ENCODE data around the gene FUT7.

FUT7 gene

DNA sequence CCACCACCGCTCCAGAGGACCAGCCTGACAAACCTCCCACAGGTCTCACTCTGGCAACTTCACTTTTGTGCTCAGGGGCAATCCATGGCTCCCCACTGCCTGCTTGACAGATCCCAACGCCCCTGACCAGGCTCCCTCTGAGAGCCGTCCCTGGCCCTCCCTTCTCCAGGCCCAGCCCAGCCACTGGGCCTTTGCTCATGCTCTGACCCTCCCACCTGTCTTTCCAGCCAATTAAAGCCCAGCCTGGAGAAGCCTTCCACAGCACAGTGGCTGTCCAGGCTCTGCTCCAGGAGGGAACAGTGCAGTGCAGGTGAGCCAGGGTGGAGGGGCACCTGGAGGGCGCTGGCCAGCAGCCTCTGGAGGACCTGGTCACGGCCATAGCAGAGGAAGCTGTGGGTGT is 18.7 kb upstream of the FUT7 start:
- no peak for DNase-seq (ENCODE audit: extremely low read depth in 1 of 2, low read depth in 1 of 2)

DNA sequence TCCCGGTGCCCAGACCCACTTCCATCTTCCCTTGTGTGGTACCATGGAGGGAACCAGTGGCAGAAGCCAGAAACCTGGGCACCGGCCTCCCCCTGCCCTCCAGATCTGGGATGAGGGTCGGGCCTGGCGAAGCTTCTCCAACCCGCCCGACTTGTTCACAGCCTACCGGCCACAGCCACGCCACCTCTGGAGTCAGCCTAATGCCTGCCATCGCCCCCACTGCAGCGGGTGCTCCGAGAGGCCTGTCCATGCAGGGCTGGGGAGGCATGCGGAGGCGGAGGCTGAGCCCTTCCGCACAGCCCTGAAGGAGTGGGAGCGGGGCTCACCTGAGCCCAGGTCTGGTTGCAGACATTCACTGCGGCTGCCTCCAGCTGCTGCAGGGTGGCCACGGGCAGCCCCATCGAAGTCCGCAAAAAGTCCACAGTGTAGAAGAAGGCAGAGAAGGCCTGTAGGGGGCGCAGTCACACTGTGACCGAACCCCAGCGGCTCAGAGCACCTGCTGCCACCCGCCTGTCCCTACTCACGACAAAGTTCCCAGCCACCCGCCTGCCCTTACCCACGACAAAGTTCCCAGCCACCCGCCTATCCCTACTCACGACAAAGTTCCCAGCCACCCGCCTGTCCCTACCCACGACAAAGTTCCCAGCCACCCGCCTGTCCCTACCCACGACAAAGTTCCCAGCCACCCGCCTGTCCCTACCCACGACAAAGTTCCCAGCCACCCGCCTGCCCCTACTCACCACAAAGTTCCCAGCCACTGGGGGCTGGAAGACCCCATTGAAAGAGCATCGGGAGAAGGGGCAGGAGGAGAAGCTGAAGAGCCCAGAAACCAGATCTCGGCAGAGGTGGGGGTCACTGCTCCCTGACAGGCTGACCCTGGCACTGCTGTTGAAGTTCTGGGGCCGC is 17.9 kb upstream of the FUT7 start:
- DNase-seq (ENCODE audit: extremely low read depth in 1 of 2, low read depth in 1 of 2): peak in 1 of 2 donors; percentile 53

DNA sequence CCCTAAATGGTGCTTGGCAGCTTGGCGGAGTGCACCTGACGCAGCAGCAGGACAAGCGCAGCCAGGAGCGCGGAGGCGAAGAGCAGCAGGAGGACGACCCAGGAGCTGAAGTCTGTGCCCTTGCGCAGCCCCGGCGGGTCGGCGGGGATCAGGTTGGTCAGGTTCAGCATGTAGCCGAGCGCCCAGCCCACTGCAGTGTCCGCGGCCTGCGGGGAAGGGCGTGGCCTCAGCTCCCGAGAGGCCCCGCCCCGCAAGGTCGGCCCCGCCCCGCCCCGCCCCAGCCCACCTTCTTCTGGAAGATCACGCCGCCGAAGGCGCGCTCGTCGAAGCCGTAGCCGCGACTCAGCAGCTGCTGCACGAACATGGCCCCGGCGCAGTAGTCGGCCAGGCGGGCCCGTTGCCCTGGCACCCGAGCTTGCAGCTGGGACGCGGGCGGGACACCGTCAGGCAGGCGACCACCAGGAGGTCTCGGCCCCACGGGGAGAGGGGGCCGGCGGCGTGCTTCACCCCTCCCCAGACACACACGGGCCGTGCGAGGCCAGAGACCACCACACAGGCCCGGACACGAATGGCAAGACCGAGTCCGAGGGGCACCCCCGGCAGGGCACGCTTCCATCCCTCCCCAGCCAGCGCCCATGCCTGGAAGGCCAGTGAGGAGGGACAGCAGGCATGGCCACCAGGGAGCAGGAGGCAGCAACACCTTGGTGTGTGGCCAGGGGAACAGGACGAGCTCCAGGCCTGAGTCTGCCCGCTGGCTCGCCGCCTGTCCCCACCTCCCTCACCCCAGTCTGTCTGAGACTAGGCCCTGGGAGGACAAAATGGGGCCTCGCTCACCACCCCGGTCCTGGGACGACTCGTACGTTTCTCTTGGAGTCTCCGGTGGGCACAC is 17.0 kb upstream of the FUT7 start:
- no peak for DNase-seq (ENCODE audit: extremely low read depth in 1 of 2, low read depth in 1 of 2)

DNA sequence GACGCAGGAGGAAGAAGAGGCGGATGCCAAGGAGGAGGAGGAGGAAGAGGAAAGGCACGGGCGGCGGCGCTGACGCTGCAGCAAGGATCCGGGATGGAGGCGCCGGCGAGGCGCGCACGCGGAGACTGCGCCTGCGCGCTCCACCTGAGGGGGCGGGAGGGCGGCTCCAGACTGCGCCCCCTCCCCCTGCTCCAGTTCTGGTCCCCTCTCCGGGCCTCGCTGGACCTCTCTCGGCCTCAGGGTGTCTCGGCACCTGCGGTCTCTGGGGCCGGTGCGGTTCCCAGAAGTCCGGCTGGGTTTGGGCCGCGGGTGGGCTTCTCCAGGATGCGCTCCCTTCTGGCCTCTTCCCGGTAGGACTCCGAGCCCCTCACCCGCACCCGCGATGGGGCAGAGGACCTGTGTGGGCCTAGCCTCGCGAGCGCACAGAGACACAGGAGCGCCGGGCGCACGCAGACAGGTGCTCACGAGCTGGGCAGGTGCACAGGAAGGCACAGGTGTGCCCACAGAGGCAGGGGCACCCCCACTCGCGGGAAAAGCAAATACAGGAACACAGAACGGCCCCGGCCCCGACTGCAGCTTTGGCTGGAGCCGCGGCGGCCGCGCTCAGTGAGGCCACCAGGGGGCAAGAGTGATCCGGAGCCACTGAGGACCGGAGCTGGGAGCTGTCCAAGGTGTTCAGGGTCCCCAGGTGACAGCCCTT is 14.3 kb upstream of the FUT7 start, which contains the start of gene NPDC1:
TSS of gene NPDC1 (minus strand) at position 90 of the 700 bp plus-strand sequence. CDS start 188 bp downstream, outside the sequence.
- DNase-seq (ENCODE audit: extremely low read depth in 1 of 2, low read depth in 1 of 2): peak in 1 of 2 donors; percentile 71

DNA sequence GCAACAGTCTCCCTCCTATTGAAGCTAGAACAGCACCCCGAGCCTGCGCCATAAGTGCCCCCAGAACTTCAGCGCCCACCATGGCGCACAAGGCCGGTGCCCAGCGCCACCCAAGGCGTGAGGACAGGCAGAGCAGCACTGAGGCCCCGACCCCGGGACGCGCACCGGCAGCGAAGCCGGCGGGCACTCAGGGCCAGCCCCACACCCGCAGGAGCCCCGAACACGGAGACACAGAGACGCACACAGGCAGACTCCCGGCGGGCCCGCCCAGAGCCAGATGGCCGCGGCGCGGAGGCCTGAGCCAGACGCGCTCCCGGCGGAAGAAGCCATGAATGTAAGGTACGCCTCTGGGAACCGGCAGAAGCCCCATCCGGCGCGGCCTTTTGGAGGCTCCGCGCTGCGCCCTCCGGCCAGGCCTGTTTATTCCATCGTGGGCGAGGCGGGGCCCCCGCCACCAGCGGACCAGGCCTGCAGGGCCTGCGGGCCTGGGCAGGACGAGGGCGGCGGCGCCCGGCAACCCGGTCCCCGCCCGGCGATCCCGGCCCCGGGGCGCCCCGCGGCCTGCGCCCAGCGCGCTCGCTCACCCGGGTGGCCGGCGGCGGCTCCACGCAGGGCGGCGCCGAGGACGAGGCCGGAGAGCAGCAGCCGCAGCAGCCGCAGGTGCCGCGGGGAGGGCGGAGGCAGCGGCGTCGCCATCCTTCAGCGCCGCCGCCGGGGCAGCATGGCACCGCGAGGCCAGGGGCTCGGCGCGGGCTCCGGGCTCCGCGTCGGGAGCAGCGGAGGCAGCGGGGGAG is 13.6 kb upstream of the FUT7 start:
- DNase-seq (ENCODE audit: extremely low read depth in 1 of 2, low read depth in 1 of 2): no peak

DNA sequence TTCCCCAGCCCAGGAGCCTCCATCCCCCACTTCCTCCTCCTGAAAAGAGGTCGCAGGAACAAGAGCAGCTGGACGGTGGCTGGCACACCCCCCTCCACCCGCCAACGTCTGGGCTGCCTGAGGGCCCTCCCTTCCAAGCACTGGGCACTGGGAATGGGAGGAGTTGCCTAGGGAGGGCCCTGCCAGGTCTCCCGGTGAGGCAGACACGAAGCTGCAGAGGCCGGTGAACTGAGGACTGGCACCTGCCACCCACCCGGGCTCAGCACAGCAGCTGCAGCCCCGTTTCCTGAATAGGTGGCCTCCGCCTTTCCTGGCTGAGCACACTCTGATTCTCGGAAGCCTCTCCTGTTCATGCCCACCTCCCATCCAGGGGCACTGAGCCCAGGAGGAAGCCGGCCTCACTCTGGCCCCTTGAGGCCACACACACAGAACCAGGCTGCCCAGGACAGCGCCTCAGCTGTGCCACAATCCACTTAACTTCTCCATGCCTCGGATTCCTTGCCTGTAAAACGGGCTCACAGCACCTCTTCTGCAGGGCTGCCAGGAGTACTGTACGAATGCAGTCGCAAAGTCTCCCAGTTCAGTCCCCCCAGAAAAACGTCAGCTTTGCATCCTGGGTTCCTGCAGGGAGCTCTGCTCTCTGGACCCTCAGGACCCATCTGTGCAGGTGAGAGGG is 12.8 kb upstream of the FUT7 start:
- no peak for DNase-seq (ENCODE audit: extremely low read depth in 1 of 2, low read depth in 1 of 2)

DNA sequence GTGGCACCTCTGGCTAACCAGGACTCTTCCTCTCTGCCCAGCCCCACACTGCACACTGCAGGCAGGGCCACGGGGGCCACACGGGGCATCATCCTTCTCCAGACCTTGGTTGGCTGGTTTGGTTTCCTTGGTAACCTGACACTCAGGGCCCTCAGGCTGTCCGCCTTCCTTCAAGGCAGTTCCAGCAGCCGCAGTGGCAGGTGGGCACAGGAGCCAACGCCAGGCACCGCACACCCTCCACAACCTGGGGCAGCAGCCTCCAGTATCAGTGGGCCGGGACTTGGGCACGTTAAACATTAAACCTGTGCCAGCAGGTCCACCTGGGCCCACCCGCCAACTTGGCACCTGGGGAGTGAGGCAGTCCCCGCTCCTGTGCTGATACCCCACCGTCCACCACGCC is 12.1 kb upstream of the FUT7 start:
- DNase-seq (ENCODE audit: extremely low read depth in 1 of 2, low read depth in 1 of 2): no peak

DNA sequence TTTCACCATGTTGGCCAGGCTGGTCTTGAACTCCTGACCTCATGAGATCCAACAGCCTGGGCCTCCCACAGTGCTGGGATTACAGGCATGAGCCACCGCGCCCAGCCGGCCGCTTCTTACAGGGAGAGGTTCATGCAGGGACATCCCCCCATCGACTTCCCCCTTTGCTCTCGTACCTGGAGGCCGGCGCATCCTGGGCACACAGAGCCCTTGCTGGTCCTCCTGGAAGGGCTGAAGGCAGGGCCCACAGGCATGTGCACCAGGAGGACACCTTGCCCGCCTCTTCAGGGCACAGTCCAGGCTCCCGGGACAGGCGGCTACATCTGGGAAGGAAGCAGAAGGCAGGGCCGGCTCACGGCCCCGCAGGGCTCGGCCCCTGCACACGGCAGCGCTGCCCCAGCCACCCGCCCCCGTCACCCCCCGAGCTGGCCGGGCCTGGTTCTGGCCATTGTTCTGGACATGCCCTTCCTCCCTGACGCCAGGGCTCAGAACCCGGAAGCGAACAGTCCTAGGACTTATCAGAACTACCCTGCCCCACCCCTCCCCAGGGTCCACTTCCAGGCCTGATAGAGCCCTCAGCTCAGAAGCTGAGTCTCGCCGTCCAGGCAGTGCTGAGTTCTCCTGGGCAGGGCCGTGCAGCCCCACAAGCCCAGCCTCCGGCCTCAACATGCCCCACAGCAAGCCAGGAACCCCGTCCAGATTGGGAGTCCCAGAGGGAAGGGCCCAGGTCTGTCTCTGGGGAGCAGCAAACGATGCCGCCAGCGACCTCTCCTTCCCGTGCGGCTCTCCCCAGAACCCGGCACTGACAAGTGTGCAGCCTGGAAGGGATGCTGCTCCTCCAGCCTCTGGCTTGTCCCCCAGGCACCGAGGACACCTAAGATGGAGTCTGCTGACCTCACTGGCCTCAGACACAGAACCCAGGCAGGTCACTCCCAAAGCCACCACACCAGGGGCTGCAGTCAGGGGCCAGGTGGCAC is 11.2 kb upstream of the FUT7 start:
- DNase-seq (ENCODE audit: extremely low read depth in 1 of 2, low read depth in 1 of 2): no peak

DNA sequence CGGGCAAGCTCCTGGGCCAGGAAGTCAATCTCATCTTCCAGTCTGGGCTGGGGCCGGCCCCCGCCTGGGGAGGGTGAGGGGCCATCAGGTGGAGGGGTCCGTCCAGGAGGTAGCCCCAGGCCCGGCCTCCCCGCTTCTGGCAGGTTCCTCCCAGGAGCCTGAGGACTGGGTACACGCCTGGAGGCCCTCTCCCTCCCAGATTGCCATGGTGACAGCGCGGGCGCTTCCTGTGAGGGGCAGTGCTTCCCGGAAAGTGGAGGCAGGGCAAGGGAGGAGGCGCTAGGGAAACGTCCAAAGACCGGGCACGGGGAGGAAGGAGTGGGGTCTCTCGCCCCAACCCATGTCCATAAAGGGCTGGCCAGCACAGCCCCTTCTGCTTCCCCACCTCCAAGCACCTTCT is 9.2 kb upstream of the FUT7 start:
- no peak for DNase-seq (ENCODE audit: extremely low read depth in 1 of 2, low read depth in 1 of 2)

DNA sequence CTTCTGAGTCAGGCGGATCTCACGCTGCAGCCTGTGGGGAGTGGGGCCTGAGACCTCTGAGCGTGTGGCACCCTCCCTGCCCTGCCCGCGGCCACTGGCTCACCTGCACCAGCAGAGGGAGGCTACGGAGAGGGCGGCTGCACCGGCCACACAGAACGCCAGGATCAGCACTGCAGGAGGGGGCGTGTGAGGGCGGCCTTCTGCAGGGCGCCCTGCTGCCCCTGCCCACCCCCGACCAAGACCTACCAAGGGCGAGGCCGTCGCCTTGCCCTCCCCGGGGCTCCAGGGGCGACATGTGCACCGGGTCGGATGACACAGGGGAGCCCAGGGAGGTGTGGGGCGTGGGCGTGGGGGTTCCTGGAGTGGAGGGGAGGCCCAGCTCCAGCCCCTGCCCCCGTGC is 8.7 kb upstream of the FUT7 start:
- no peak for DNase-seq (ENCODE audit: extremely low read depth in 1 of 2, low read depth in 1 of 2)

DNA sequence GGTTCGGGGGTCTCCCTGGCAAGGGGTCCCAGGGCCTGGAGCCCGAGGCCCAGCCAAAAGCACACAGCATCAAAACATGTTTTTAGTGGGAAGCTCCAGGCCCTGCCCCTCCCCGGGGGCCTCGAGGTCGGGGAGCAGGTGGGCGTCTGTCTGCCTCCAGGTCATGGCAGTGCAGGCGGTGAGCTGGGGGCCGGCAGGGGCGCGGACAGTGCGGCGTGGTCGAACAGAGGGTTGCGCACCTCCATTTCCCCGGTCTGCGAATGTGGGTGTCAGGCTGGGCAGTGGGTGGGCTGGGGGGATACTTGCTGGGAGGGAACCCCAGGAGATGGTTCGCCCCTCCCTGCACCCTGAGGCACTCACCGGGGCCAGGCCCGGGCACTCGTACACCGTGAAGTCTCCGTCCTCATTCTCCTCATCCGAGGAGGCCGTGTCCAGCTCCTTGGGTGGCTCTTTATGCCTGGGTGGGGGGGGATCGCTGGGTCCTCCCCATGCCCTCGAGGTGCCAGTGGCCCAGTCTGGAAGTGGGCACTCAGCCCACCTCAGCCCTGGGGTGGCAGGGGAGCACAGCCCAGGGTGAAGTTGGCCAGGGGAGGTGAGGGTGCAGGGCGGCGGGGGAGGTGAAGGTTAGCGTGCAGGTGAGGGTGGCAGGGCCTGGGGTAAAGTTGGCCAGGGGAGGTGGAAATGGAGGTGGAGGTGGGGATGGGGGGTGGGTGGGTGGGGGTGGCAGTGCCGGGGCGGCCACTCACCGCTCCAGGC is 7.9 kb upstream of the FUT7 start:
- no peak for DNase-seq (ENCODE audit: extremely low read depth in 1 of 2, low read depth in 1 of 2)

DNA sequence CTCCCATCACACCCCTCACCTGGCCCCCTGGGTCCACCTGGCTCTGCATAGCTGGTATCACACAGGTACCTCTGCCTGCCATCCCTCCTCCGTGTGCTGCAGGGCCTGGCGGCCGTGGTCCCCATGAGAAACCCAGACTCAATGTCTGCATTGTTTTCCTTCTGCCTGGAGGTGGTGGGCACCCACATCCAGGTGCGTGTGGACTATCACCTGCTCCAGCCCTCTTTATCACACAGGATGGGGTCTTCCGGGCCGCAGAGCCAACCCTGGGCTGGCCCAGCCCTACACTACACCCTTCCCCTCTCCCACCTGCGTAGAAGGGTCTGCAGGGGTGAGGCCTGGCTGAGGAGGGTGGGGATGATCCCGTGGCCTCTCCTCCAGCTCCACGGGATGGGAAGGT is 7.0 kb upstream of the FUT7 start:
- no peak for DNase-seq (ENCODE audit: extremely low read depth in 1 of 2, low read depth in 1 of 2)

DNA sequence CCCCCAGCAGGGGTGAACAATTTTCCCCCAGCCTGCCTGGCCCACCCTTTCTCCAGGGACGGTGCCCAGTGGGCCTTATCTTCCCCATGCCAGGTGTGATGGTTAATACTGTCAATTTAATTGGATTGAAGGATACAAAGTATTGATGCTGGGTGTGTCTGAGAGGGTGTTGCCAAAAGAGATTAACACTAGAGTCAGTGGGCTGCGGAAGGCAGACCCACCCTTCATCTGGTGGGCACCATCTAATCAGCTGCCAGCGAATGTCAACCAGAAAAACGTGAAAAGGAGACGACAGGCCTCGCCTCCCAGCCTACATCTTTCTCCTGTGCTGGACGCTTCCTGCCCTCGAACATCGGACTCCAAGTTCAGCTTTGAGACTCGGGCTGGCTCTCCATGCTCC is 5.6 kb upstream of the FUT7 start:
- no peak for DNase-seq (ENCODE audit: extremely low read depth in 1 of 2, low read depth in 1 of 2)

DNA sequence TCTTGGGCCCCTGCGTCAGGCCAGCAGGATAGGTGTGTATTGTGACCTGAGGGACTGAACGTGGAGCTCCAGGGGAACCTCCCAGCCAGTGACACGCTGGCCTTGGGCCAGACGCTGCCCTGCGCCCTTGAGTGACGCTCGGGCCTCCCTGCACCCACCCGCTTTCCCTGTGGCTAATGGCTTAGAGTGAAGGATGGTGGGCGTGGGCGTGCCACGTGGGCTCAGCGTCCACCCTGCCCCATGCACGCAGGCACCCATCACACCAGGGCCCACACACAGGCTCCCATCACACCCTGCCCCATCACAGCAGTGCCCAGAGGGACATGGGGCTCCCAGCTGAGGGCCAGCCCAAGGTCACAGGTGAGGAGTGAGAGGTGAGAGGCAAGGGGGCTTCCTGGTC is 5.1 kb upstream of the FUT7 start:
- no peak for DNase-seq (ENCODE audit: extremely low read depth in 1 of 2, low read depth in 1 of 2)

DNA sequence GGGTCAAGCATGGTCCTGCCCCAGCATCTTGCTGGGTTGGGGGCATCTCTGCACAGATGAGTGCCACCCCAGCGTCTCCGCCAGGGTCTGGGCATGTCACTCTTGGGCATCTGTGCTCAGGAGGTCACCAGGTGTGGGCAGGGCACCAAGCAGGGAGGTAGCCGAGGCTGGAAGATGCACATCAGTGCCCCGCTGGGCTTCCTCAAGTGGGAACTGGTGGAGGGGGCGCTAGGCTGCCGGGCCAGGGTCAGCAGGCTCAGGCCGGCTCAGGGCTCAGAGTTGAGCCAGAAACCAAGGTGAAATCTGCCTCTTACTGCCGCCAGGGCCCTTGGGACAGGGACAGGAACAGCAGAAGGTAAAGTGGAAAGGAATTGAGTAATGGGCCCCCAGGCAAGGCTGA is 4.0 kb upstream of the FUT7 start:
- no peak for DNase-seq (ENCODE audit: extremely low read depth in 1 of 2, low read depth in 1 of 2)

DNA sequence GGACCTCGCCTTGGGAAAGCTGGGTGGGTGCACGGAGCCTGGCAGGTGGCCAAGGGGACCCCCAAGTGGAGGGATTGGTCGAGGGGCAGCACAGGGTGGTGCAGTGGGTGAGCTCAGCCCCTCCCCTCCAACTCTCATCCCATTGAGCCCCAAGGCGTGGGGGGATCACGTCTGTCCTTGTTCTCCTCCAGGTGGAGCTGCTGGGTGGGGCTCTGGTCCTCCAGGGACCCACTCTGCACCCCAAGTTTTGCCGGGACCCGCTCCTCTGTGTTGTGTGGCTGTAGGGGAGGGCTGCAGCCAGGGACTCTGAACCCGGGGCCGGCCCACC is 3.6 kb upstream of the FUT7 start:
- no peak for DNase-seq (ENCODE audit: extremely low read depth in 1 of 2, low read depth in 1 of 2)

DNA sequence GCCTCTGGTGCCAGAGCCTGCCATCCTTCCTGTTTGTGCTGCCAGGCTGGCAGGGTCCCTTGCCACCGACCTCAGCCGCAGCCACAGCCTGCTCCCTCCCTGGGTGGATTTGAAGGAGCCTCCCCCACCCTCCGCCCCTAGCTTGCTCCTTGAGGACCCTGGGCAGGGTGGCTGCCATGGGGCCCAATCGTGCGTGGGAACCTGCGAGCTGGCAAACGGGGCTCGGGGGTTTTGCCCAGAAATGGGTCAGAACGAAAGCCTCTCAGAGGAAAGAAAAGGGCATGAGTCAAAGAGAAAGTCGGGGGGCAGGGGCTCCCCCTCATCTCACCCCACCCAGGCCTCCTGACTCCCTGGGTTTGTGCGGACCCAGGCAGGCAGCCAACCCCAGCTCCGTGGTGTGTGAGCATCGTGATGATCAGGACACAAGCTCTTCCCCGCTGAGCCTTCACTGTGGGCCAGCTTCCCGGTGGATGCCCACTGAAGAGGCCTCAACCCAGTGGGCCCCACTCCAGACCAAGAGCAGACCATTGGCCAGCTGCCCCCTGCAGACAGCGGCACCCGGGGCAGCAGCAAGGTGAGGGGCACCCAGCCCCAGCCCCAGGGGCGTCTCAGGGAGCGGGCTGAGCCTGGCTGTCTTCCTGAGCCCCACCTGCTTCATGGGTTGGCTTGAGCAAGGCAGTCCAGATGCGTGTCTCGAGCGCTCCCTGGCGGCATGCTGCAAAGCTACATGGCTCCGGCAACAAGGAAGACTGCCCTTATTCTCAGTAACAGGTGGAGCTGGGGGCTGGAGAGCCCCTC is 3.0 kb upstream of the FUT7 start:
- DNase-seq (ENCODE audit: extremely low read depth in 1 of 2, low read depth in 1 of 2): peak; percentile 70 to 82
